ENCODE data around the gene IGFBP1. TPM values are rescaled to one million over a fixed set of nuclear protein-coding genes. Genes with fewer than 3 reads are reported as not detected.

Gene IGFBP1
- total RNA-seq, 6 donors from 2014 or later, result 0.17 to 0.23 TPM; not detected in 4

DNA sequence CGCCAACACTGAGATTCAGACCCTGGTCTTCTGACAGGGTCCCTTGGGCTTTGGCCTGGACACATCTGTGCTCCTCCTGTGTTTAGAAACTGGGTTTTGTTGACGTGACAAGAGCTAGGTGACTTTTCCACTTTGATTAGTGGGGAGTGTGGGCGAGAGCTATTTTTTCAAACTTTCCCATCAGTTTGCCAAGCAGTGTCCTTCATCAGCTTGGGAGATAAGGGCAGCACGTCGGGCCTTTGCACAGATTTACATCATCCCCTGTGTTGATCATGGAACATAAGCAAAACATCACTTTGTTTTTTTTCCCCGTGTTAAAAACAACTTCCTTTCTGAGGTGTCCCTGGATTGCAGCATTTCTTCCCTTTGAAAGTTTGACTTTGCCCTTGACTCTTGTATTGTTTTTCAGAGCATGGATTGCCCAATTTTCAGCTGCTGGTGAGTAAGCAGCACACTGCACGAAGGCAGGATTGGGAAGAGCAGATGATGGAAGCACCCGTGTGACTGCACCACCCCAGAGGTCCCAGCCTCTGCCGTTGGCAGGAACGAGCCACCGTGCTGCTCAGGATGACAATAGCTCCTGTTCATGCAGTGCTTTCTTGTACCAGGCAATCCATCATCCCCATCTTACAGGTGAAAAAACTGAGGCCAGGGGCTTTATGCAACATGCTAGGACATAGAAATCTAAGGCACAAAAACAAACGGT, 6.4 kb upstream of the IGFBP1 start:
- Histone ChIP-seq H3K4me3 (no peak overlapping the region), H3K27ac (no peak overlapping the region), H3K9me3 (peaks cover 0 to 9% (median 7%) of the 10 kb centered on the region in 4 donors), H3K36me3 (no peaks in the 10 kb centered on the region), H3K4me1 (no peaks in the 10 kb centered on the region), H3K27me3 (no peaks in the 10 kb centered on the region)
- WGBS, 2 donors, result 66 to 73% methylated on average over 12 of the region's 12 CpGs
- DNase-seq, result no peak
- ATAC-seq (ENCODE audit: low FRiP score in 2 of 2), result no peak
- no peak for TF ChIP-seq POLR2A (IDR thresholded peaks at IDR 0.05)

DNA sequence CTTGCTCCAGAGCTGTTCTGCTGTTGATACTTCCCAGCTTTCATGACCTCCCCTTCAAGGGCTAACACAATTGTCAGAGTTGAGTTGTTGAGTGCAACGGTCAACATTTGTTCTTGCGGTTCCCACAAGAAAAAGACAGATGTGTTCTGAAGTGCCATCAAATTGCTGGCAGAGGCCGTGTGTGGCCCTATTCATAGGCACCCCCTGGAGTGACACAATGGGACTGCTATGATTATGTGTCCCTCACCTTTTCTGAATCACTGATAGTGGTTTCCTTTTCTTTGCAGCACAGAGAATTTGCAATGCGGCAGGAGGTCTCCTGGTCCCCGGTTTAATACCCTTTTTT, 5.8 kb upstream of the IGFBP1 start:
- Histone ChIP-seq H3K4me1 (no peaks in the 10 kb centered on the region), H3K27me3 (peaks cover 0 to 3% (median 0%) of the 10 kb centered on the region in 4 donors), H3K36me3 (no peaks in the 10 kb centered on the region), H3K4me3 (no peak overlapping the region), H3K27ac (no peak overlapping the region), H3K9me3 (peaks cover 0 to 9% (median 7%) of the 10 kb centered on the region in 4 donors)
- 70 to 72% methylated on average over 5 of the region's 5 CpGs for WGBS, 2 donors
- ATAC-seq (ENCODE audit: low FRiP score in 2 of 2) (no peak), DNase-seq (no peak)
- TF ChIP-seq POLR2A (IDR thresholded peaks at IDR 0.05) (no peak), POLR2AphosphoS5 (IDR thresholded peaks at IDR 0.05) (no peak), EP300 (IDR thresholded peaks at IDR 0.05) (no peak)
- TF ChIP-seq, protein P1, sequence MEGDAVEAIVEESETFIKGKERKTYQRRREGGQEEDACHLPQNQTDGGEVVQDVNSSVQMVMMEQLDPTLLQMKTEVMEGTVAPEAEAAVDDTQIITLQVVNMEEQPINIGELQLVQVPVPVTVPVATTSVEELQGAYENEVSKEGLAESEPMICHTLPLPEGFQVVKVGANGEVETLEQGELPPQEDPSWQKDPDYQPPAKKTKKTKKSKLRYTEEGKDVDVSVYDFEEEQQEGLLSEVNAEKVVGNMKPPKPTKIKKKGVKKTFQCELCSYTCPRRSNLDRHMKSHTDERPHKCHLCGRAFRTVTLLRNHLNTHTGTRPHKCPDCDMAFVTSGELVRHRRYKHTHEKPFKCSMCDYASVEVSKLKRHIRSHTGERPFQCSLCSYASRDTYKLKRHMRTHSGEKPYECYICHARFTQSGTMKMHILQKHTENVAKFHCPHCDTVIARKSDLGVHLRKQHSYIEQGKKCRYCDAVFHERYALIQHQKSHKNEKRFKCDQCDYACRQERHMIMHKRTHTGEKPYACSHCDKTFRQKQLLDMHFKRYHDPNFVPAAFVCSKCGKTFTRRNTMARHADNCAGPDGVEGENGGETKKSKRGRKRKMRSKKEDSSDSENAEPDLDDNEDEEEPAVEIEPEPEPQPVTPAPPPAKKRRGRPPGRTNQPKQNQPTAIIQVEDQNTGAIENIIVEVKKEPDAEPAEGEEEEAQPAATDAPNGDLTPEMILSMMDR (IDR thresholded peaks at IDR 0.05), result no peak

- TF ChIP-seq EP300 (IDR thresholded peaks at IDR 0.05) (no peak), POLR2A (IDR thresholded peaks at IDR 0.05) (no peak), POLR2AphosphoS5 (IDR thresholded peaks at IDR 0.05) (no peak)
- TF ChIP-seq, protein P1 (IDR thresholded peaks at IDR 0.05), result no peak
- no peak for ATAC-seq (ENCODE audit: low FRiP score in 2 of 2)
- Histone ChIP-seq H3K36me3 (no peaks in the 10 kb centered on the region), H3K27me3 (peaks cover 0 to 16% (median 7%) of the 10 kb centered on the region in 4 donors), H3K27ac (no peak overlapping the region), H3K4me3 (no peak overlapping the region), H3K9me3 (no peaks in the 10 kb centered on the region), H3K4me1 (peaks cover 0 to 11% (median 9%) of the 10 kb centered on the region in 4 donors)
- DNase-seq, result no peak
- 82 to 88% methylated on average over 4 of the region's 4 CpGs for WGBS, 2 donors
Observed at GRCh38 chr7:45884136-45884535, 4.2 kb upstream of the IGFBP1 start.

- DNase-seq (peak in 1 of 2 donors; percentile 32), ATAC-seq (ENCODE audit: low FRiP score in 2 of 2) (no peak)
- peaks cover 0 to 19% (median 7%) of the 10 kb centered on the region in 4 donors for H3K27me3 ChIP-seq
- H3K4me1 ChIP-seq, result peaks cover 0 to 11% (median 9%) of the 10 kb centered on the region in 4 donors
- H3K9me3 ChIP-seq, result no peaks in the 10 kb centered on the region
- TF ChIP-seq POLR2AphosphoS5 (IDR thresholded peaks at IDR 0.05), result no peak
- TF ChIP-seq POLR2A (IDR thresholded peaks at IDR 0.05), result no peak
- TF ChIP-seq EP300 (IDR thresholded peaks at IDR 0.05), result no peak
- TF ChIP-seq, protein P1 (IDR thresholded peaks at IDR 0.05), result no peak
- no peak overlapping the region for H3K27ac ChIP-seq
- 78 to 80% methylated on average over 3 to 7 of the region's 7 CpGs for WGBS, 2 donors
- no peak overlapping the region for H3K4me3 ChIP-seq
- no peaks in the 10 kb centered on the region for H3K36me3 ChIP-seq
Observed at GRCh38 chr7:45885264-45885882, 2.9 kb upstream of the IGFBP1 start.

DNA sequence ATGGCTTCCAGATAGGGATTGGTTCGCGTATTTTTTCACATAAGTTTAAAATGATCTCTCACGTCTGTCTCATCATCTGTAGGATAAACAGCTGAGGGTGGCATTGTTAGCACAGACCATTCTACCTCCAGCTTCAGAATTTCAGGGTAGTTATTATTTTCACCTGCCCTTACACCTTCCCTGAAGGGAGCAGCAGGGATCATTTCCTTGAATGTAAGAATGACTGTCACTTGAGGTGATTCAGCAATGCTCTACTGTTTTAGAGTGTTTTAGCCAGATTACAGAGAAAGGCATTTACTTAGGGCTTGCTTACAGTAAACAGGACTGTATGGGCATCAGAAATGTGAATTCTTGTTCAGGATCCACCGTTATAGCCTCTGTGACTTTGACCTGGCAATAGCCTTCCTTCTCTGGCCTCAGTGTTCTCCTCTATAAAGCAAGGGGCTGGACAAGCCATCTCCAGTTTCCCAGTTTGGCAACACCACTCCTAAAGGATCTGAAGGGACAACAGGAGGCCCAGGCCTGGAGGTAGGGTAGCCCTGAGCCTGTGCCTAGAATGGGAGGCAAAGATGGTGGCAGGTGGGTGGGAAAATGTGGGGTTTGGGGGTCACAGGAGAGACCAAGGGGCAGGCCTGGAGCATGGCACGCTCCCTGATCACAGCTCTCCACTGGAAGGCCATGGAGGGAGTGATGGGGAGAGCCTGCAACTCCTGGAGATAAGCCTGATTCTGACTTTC, 1.2 kb upstream of the IGFBP1 start:
- 88 to 92% methylated on average over 5 of the region's 5 CpGs for WGBS, 2 donors
- no peak for ATAC-seq (ENCODE audit: low FRiP score in 2 of 2)
- Histone ChIP-seq H3K4me3 (no peak overlapping the region), H3K4me1 (peaks cover 0 to 11% (median 9%) of the 10 kb centered on the region in 4 donors), H3K27ac (no peak overlapping the region), H3K27me3 (peaks cover 0 to 19% (median 7%) of the 10 kb centered on the region in 4 donors), H3K36me3 (no peaks in the 10 kb centered on the region), H3K9me3 (no peaks in the 10 kb centered on the region)
- TF ChIP-seq POLR2A (IDR thresholded peaks at IDR 0.05) (no peak), POLR2AphosphoS5 (IDR thresholded peaks at IDR 0.05) (no peak), EP300 (IDR thresholded peaks at IDR 0.05) (no peak)
- TF ChIP-seq, protein P1 (IDR thresholded peaks at IDR 0.05), result no peak
- DNase-seq, result no peak

Data from upper lobe of left lung (tissue), 6 donors.